GM10248 (cell line): ENCODE results near the gene FEM1B.

Experiments used
- CTCF ChIA-PET: fragments of 300-600 bp; sonication (Branson Sonifier 250); formaldehyde crosslinking; extraction: SDS; loops from one replicate; lab custom pipeline; 2021; ENCODE audit warnings: antibody characterized with exemption; lab: Yijun Ruan, JAX
- POLR2A ChIA-PET: fragments of 350-650 bp; sonication (Branson Sonifier 250); formaldehyde crosslinking; extraction: SDS; loops from one replicate; lab custom pipeline; 2020; ENCODE audit warnings: antibody characterized with exemption; lab: Yijun Ruan, JAX
- DNase-seq: peaks from one replicate; pipeline ENCODE4 v3.0.0; 2012; ENCODE audit errors: extremely low spot score
- TF ChIP-seq, protein P1 (sequence below): IDR thresholded peaks from 2 replicates; pipeline ENCODE4 v1.5.1; 2012; ENCODE audit warnings: mild to moderate bottlenecking, low read depth; ENCODE audit errors: extremely low read depth, missing control alignments, control extremely low read depth

Gene FEM1B

DNA sequence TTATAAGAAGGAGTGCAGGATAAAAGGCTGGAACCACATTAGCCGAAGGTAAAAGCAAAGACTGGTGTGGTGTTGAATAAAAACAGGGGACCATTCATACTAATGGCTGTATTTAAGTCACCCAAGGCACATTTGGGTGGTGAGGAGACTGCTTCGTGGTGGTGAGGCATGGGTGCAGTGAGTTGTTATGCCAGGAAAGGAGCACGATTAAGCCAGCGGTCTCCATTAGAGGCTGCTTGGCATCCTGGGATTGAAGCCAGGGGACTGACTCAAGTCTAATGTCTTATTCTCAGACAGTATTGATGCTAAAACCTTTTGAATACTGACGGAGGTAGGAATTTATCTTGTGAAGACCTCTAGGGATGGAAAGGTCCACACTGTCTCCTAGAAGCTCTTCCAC is 21.9 kb downstream of the FEM1B start:
- DNase-seq: no peak
- TF ChIP-seq, protein P1, sequence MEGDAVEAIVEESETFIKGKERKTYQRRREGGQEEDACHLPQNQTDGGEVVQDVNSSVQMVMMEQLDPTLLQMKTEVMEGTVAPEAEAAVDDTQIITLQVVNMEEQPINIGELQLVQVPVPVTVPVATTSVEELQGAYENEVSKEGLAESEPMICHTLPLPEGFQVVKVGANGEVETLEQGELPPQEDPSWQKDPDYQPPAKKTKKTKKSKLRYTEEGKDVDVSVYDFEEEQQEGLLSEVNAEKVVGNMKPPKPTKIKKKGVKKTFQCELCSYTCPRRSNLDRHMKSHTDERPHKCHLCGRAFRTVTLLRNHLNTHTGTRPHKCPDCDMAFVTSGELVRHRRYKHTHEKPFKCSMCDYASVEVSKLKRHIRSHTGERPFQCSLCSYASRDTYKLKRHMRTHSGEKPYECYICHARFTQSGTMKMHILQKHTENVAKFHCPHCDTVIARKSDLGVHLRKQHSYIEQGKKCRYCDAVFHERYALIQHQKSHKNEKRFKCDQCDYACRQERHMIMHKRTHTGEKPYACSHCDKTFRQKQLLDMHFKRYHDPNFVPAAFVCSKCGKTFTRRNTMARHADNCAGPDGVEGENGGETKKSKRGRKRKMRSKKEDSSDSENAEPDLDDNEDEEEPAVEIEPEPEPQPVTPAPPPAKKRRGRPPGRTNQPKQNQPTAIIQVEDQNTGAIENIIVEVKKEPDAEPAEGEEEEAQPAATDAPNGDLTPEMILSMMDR: no peak
- ChIA-PET CTCF (interaction anchor here (1.0 to 2.6 kb wide), 4 partner anchors 7 to 47 kb away, joined by 3 to 24 read pairs (median 3); no protein-coding TSS in a partner anchor), POLR2A (no interaction called here)

GRCh38 chr15:68300115-68300940 is 22.8 kb downstream of the FEM1B start:
- CTCF ChIA-PET: interaction anchor here (1.0 kb wide), 2 partner anchors 10 to 47 kb away, joined by 3 read pairs; no protein-coding TSS in a partner anchor
- no peak for DNase-seq
- TF ChIP-seq, protein P1: no peak
- POLR2A ChIA-PET: no interaction called here

DNA sequence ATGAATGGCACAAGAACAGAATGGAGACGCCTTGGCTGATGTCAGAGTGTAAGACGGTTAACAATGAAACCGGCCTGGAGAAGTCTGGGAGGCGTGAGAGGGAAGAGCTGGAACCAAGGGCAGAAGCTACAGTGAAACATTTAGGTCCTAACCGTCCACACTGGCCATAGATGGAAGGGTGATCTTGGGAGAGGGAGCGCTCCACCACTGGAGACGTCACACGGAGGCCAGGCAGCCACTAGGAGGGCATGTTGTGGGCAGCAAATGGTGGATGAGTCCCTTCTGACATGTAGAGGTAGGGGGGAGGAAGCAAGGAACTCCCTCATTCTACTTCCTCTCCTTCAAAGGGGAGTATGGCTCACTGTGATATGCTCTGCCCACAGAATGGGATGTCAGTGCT is 23.8 kb downstream of the FEM1B start:
- CTCF ChIA-PET: no interaction called here
- TF ChIP-seq, protein P1: no peak
- POLR2A ChIA-PET: no interaction called here

DNA sequence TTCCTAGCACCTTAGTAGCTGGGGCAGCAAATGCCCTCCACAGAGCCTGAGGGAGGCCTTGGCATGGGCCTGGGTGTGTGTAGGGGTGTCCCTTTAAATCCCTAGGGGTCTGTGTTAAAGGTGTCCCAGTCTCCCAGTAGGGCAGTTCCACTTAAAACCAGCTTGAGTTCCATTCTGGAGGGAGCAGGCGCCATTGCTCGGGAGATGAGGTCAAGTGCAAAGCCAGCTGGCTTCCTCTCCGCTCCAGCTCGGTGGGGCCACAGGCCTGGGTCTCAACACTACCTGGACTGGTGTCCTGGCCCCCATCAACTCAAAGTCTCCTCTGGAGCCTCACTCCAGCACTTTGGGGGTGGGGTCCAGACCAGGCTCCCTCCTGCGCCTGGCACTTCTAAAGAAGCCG is 25.2 kb downstream of the FEM1B start:
- DNase-seq: no peak
- POLR2A ChIA-PET: no interaction called here
- CTCF ChIA-PET: interaction anchor here (0.7 to 1.4 kb wide), 3 partner anchors 12 to 50 kb away, joined by 3 to 8 read pairs (median 4); no protein-coding TSS in a partner anchor
- TF ChIP-seq, protein P1: no peak

More for the DNA sequence above, 23.8 kb downstream of the FEM1B start:
- no peak for DNase-seq

GRCh38 chr15:68303134-68303533 is 25.6 kb downstream of the FEM1B start:
- ChIA-PET CTCF (interaction anchor here (0.7 to 1.4 kb wide), 3 partner anchors 12 to 50 kb away, joined by 3 to 8 read pairs (median 4); no protein-coding TSS in a partner anchor), POLR2A (no interaction called here)
- TF ChIP-seq, protein P1: no peak
- no peak for DNase-seq

DNA sequence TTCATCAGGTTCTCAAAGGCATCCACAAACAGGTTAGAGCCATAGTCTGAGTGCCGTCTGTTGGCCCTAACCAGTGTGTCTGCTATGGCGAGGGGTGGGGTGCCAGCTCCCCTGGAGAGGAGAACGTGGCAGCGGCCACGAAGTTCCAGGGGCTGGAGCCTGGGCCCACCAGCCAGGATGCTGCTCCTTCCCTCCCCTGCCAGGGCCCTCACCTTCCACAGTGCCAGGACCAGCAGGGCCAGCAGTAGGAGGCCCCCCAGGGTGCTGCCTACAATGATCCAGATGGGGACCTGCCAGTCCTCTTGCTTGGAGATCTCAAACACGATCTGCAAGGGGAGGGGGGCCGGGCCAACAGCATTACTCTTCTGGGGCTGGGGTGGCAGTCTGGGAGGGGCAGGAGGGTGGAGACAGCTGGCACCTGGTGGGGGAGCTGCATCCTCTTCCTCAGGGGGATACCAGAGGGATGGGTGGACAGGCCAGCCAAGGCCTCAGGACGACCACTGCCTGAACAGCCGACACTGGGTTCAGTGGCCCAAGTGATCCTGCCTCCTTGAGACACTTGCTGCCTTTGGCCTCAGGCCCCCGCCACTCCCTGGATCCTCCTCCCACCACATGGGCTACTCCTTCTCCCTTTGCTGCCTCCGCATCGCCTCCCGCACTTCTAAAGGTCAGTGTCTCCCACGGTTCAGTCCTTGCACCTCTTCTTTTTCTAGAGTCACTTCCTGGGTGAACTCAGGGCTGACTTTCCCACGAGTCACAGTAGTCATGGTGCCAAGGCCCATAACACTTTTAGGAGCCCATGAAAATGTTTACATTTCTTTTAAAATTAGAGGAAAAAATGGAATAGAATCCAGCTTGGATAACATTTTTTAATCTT is 26.3 kb downstream of the FEM1B start:
- ChIA-PET POLR2A (no interaction called here), CTCF (interaction anchor here (0.7 to 4.2 kb wide), 4 partner anchors 23 to 52 kb away, joined by 4 to 57 read pairs (median 6); no protein-coding TSS in a partner anchor)
- TF ChIP-seq, protein P1: no peak
- DNase-seq: peak; percentile 12
